Nephron progenitor cell (in vitro differentiated cells): Measurements from ENCODE around the gene PALD1.

Experiments used
- DNase-seq: peaks from one replicate; pipeline ENCODE4 v3.0.0; 2021
- H3K27ac Mint-ChIP-seq: 2 replicates; pipeline ENCODE4 v1.8.0; 2021; ENCODE audit warnings: mild to moderate bottlenecking, moderate library complexity, mixed read lengths
- H3K27me3 Mint-ChIP-seq: 2 replicates; pipeline ENCODE4 v1.8.0; 2021; ENCODE audit warnings: mild to moderate bottlenecking, low read depth, mixed read lengths; ENCODE audit not compliant: poor library complexity
- H3K36me3 Mint-ChIP-seq: 2 replicates; pipeline ENCODE4 v1.8.0; 2021; ENCODE audit warnings: low read depth, mixed read lengths
- H3K4me1 Mint-ChIP-seq: 2 replicates; pipeline ENCODE4 v1.8.0; 2021; ENCODE audit warnings: mixed read lengths
- H3K4me3 Mint-ChIP-seq: 2 replicates; pipeline ENCODE4 v1.8.0; 2021; ENCODE audit warnings: mild to moderate bottlenecking, moderate library complexity, mixed read lengths
- H3K9me3 Mint-ChIP-seq: 2 replicates; pipeline ENCODE4 v1.8.0; 2021; ENCODE audit warnings: mild to moderate bottlenecking, moderate library complexity, mixed read lengths
- CTCF ChIP-seq: fragments of 200-600 bp; sonication (generic); IDR thresholded peaks from 2 replicates; pipeline ENCODE4 v1.5.0; 2021; ENCODE audit warnings: antibody characterized with exemption

The PALD1 gene

DNA sequence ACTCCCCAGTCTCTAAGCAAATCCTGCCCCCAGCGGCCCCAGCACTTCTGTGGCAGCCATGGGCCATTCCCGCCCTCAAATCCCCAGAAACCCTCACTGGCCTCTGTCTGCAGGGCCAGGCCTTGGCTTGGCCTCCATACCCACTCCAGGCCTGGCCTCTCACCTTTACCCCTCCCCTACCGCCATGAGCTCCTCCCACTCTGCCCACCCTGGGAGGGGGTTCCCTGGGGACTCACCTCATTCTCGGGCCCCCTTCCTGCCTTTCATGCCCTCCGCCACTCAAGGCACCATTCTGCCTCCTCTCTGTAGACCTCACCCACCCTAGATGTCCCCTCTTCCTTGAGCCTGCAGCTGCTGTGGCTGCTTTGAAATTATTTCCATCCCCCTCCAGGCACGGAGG is 83.0 kb downstream of the PALD1 start:
- Mint-ChIP-seq H3K27ac (no peak overlapping the region), H3K4me3 (no peak overlapping the region), H3K9me3 (no peaks in the 10 kb centered on the region), H3K36me3 (no peaks in the 10 kb centered on the region), H3K4me1 (peaks cover 60% of the 10 kb centered on the region), H3K27me3 (peaks cover 13% of the 10 kb centered on the region)
- no peak for TF ChIP-seq CTCF
- no peak for DNase-seq

DNA sequence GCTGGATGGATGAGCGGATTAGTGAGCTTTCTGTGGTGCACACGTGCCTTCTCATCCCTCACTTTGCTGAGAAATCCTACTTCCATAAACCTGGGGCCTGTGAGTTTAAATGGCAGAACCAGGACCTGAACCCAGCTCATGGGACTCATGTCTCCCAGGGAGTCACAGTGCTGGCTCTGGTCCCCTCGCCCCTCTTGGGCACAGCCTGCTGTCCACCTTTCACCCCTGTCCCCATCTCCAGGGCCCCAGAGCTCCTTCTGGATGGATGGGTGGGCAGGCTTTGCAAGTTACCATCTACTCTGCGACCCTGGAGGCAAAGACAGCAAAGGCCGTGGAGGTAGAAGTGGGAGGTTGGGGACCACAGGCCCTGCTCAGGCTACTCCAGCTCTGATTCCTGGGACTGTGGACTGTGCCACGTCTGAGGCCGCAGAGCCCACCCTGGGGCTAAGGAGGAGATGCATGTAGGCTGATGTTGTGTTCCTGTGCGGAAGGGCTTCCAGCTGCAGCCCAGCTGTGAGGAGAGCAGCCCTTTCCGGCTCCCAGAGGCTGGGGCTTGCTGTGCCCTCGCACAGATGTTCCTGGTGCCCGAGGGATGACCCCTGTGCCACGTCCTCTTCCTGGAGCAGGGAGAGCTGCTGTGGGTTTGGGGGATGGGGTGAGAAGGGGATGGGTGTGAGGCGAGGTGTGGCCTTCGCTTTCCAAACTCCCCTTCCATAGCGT is 83.6 kb downstream of the PALD1 start:
- Mint-ChIP-seq H3K27me3 (peaks cover 13% of the 10 kb centered on the region), H3K9me3 (no peaks in the 10 kb centered on the region), H3K27ac (no peak overlapping the region), H3K4me1 (peaks cover 59% of the 10 kb centered on the region), H3K36me3 (no peaks in the 10 kb centered on the region), H3K4me3 (no peak overlapping the region)
- TF ChIP-seq CTCF: no peak
- no peak for DNase-seq

- Mint-ChIP-seq H3K36me3 (no peaks in the 10 kb centered on the region), H3K4me3 (no peak overlapping the region), H3K9me3 (no peaks in the 10 kb centered on the region), H3K27me3 (peaks cover 16% of the 10 kb centered on the region), H3K27ac (peak overlapping the region; percentile 9), H3K4me1 (peaks cover 49% of the 10 kb centered on the region)
- no peak for TF ChIP-seq CTCF
- DNase-seq: no peak
Observed at GRCh38 chr10:70563230-70563629, 84.7 kb downstream of the PALD1 start.

GRCh38 chr10:70564113-70564725 is 85.7 kb downstream of the PALD1 start:
- Mint-ChIP-seq H3K9me3 (no peaks in the 10 kb centered on the region), H3K36me3 (peaks cover under 1% of the 10 kb centered on the region), H3K27me3 (peaks cover 16% of the 10 kb centered on the region), H3K27ac (no peak overlapping the region), H3K4me3 (no peak overlapping the region), H3K4me1 (peaks cover 40% of the 10 kb centered on the region)
- no peak for TF ChIP-seq CTCF
- DNase-seq: no peak

- H3K27me3 Mint-ChIP-seq: peaks cover 12% of the 10 kb centered on the region
- H3K36me3 Mint-ChIP-seq: peaks cover 5% of the 10 kb centered on the region
- no peak for DNase-seq
- H3K4me1 Mint-ChIP-seq: peaks cover 35% of the 10 kb centered on the region
- H3K4me3 Mint-ChIP-seq: no peak overlapping the region
- H3K27ac Mint-ChIP-seq: no peak overlapping the region
- H3K9me3 Mint-ChIP-seq: no peaks in the 10 kb centered on the region
- TF ChIP-seq CTCF: no peak
Observed at GRCh38 chr10:70564901-70565351, 86.4 kb downstream of the PALD1 start.
